Measurements from ENCODE around the gene TRIM33.

Gene TRIM33

DNA sequence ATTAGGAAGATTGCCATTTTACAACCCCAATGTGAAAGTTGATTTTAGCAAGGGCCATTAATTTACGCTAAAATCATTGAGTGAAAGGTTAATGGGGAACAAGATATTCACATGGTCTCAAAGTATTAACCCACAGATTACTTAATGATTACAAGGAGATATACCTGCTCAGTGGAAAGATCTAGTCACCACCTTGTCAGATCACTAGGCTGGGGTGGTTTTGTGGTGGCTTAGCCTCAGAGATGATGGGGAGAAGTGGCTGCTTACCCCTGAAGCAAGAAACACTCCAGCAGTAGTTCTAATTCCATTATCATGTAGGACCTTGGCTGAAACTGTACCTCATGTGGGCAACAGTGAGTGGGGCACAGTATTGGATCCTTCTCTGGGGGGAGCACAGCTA is 20.1 kb upstream of the TRIM33 start:
- no peak for TF ChIP-seq EZH2 (optimal IDR thresholded peaks at IDR 0.05; ENCODE audit: low read depth, low read length)
- no peak for TF ChIP-seq EZH2phosphoT487 (IDR thresholded peaks at IDR 0.05; ENCODE audit: low read length)
- TF ChIP-seq, protein P1, sequence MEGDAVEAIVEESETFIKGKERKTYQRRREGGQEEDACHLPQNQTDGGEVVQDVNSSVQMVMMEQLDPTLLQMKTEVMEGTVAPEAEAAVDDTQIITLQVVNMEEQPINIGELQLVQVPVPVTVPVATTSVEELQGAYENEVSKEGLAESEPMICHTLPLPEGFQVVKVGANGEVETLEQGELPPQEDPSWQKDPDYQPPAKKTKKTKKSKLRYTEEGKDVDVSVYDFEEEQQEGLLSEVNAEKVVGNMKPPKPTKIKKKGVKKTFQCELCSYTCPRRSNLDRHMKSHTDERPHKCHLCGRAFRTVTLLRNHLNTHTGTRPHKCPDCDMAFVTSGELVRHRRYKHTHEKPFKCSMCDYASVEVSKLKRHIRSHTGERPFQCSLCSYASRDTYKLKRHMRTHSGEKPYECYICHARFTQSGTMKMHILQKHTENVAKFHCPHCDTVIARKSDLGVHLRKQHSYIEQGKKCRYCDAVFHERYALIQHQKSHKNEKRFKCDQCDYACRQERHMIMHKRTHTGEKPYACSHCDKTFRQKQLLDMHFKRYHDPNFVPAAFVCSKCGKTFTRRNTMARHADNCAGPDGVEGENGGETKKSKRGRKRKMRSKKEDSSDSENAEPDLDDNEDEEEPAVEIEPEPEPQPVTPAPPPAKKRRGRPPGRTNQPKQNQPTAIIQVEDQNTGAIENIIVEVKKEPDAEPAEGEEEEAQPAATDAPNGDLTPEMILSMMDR (IDR thresholded peaks at IDR 0.05; ENCODE audit: low read length): no peak
- no peak for DNase-seq

DNA sequence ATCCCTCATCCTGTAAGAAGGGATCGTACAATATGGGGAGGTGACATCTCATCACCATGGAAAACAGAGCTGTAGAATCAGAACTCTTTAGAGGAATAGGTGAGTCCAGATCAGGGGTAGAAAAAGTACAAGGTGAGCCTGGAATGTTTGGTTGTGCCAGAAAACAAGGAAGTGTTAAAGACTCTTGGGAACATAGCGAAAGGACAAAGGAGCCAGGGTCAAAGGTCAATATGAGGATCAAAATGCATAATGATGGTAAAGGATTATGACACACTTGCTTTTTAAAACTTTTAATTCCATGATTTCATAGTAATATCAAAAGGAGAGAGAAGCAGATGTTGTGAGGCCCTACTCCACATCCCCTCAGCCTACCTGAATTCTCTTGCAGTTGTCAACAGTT is 19.2 kb upstream of the TRIM33 start:
- Histone ChIP-seq H2AFZ (ENCODE audit: low read length) (no peak overlapping the region), H3K9me3 (replicated peaks; ENCODE audit: insufficient read depth, low read length) (no peaks in the 10 kb centered on the region), H3K9me2 (replicated peaks; ENCODE audit: insufficient read depth, low read length) (no peaks in the 10 kb centered on the region), H3K4me2 (ENCODE audit: low read depth, low read length) (no peak overlapping the region), H3K36me3 (replicated peaks; ENCODE audit: insufficient read depth, low read length) (no peaks in the 10 kb centered on the region), H4K20me1 (ENCODE audit: insufficient read depth, low read length) (no peaks in the 10 kb centered on the region), H3K4me1 (ENCODE audit: low read length) (no peaks in the 10 kb centered on the region), H3K79me2 (ENCODE audit: low read length) (no peaks in the 10 kb centered on the region), H3F3A (ENCODE audit: insufficient read depth, low read length) (no peaks in the 10 kb centered on the region), H3K4me3 (ENCODE audit: low read length) (no peak overlapping the region), H3K27ac (ENCODE audit: low read length) (no peak overlapping the region), H3K27me3 (replicated peaks; ENCODE audit: insufficient read depth, low read length) (no peaks in the 10 kb centered on the region), H3K9ac (ENCODE audit: low read length) (no peak overlapping the region)
- DNase-seq: no peak
- TF ChIP-seq EZH2phosphoT487 (IDR thresholded peaks at IDR 0.05; ENCODE audit: low read length): no peak
- TF ChIP-seq, protein P1 (IDR thresholded peaks at IDR 0.05; ENCODE audit: low read length): no peak

More for the DNA sequence above, 20.1 kb upstream of the TRIM33 start:
- no peak overlapping the region for H3K27ac ChIP-seq (ENCODE audit: low read length)
- H4K20me1 ChIP-seq (ENCODE audit: insufficient read depth, low read length): no peaks in the 10 kb centered on the region
- H3K4me2 ChIP-seq (ENCODE audit: low read depth, low read length): no peak overlapping the region
- H3K9me2 ChIP-seq (replicated peaks; ENCODE audit: insufficient read depth, low read length): no peaks in the 10 kb centered on the region
- H3K4me1 ChIP-seq (ENCODE audit: low read length): no peaks in the 10 kb centered on the region
- no peaks in the 10 kb centered on the region for H3K36me3 ChIP-seq (replicated peaks; ENCODE audit: insufficient read depth, low read length)
- no peaks in the 10 kb centered on the region for H3K79me2 ChIP-seq (ENCODE audit: low read length)
- H3K4me3 ChIP-seq (ENCODE audit: low read length): no peak overlapping the region
- no peak overlapping the region for H2AFZ ChIP-seq (ENCODE audit: low read length)
- no peaks in the 10 kb centered on the region for H3K27me3 ChIP-seq (replicated peaks; ENCODE audit: insufficient read depth, low read length)
- H3F3A ChIP-seq (ENCODE audit: insufficient read depth, low read length): no peaks in the 10 kb centered on the region
- no peaks in the 10 kb centered on the region for H3K9me3 ChIP-seq (replicated peaks; ENCODE audit: insufficient read depth, low read length)
- H3K9ac ChIP-seq (ENCODE audit: low read length): no peak overlapping the region

DNA sequence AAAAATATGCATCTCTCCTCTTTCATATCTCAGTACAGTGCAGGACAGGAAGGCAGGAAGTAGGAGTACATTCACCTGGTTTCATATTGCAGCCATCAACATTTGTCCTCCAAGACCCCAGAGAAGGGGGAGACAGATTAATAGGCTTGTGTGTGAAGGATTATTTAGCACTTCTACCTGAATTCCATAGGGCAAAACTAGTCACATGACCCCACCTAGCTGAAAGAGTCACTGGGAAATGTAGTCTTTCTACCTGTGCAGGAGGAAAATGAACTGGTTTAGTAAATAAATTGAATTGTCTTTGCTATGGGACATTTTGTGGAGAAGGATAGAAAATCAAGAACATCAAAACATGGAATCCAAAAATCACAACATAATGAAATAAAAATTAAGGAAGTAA is 13.9 kb upstream of the TRIM33 start:
- H3K4me2 ChIP-seq (ENCODE audit: low read depth, low read length): no peak overlapping the region
- H3F3A ChIP-seq (ENCODE audit: insufficient read depth, low read length): no peaks in the 10 kb centered on the region
- H3K36me3 ChIP-seq (replicated peaks; ENCODE audit: insufficient read depth, low read length): no peaks in the 10 kb centered on the region
- TF ChIP-seq EZH2phosphoT487 (IDR thresholded peaks at IDR 0.05; ENCODE audit: low read length) (no peak), EZH2 (optimal IDR thresholded peaks at IDR 0.05; ENCODE audit: low read depth, low read length) (no peak)
- TF ChIP-seq, protein P1 (IDR thresholded peaks at IDR 0.05; ENCODE audit: low read length): no peak
- no peaks in the 10 kb centered on the region for H4K20me1 ChIP-seq (ENCODE audit: insufficient read depth, low read length)
- H3K9me3 ChIP-seq (replicated peaks; ENCODE audit: insufficient read depth, low read length): no peaks in the 10 kb centered on the region
- no peaks in the 10 kb centered on the region for H3K9me2 ChIP-seq (replicated peaks; ENCODE audit: insufficient read depth, low read length)
- no peak overlapping the region for H2AFZ ChIP-seq (ENCODE audit: low read length)
- H3K4me1 ChIP-seq (ENCODE audit: low read length): no peaks in the 10 kb centered on the region
- no peak for DNase-seq
- no peak overlapping the region for H3K4me3 ChIP-seq (ENCODE audit: low read length)
- no peaks in the 10 kb centered on the region for H3K27me3 ChIP-seq (replicated peaks; ENCODE audit: insufficient read depth, low read length)
- H3K79me2 ChIP-seq (ENCODE audit: low read length): no peaks in the 10 kb centered on the region
- no peak overlapping the region for H3K9ac ChIP-seq (ENCODE audit: low read length)
- H3K27ac ChIP-seq (ENCODE audit: low read length): no peak overlapping the region

DNA sequence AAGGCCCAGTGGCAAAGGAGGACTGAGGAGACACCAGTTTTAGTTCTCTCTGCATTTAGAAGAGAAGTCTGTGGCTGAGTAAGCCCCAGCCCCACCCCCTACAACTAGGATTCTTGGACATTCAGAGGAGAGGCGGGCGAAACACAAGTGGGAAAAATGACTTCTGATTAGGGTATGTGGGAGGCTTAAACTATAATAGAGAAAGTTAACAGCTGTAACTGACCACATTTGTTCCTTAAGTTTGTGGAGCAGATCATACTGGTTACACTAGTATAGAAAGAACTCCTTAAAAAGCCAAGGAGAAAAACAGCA is 11.2 kb upstream of the TRIM33 start:
- Histone ChIP-seq H3K4me2 (ENCODE audit: low read depth, low read length) (no peak overlapping the region), H3K9ac (ENCODE audit: low read length) (no peak overlapping the region)
- no peak for DNase-seq

More for the DNA sequence above, 11.2 kb upstream of the TRIM33 start:
- Histone ChIP-seq H3K4me1 (ENCODE audit: low read length) (no peaks in the 10 kb centered on the region), H3K9me2 (replicated peaks; ENCODE audit: insufficient read depth, low read length) (no peaks in the 10 kb centered on the region), H3F3A (ENCODE audit: insufficient read depth, low read length) (no peaks in the 10 kb centered on the region), H3K9me3 (replicated peaks; ENCODE audit: insufficient read depth, low read length) (no peaks in the 10 kb centered on the region), H2AFZ (ENCODE audit: low read length) (no peak overlapping the region), H3K4me3 (ENCODE audit: low read length) (no peak overlapping the region), H3K36me3 (replicated peaks; ENCODE audit: insufficient read depth, low read length) (no peaks in the 10 kb centered on the region), H3K79me2 (ENCODE audit: low read length) (no peaks in the 10 kb centered on the region), H3K27me3 (replicated peaks; ENCODE audit: insufficient read depth, low read length) (no peaks in the 10 kb centered on the region), H4K20me1 (ENCODE audit: insufficient read depth, low read length) (no peaks in the 10 kb centered on the region), H3K27ac (ENCODE audit: low read length) (no peak overlapping the region)
- no peak for TF ChIP-seq EZH2phosphoT487 (IDR thresholded peaks at IDR 0.05; ENCODE audit: low read length)
- TF ChIP-seq, protein P1 (IDR thresholded peaks at IDR 0.05; ENCODE audit: low read length): no peak

Data from MM.1S (cell line).